Right kidney (tissue), 1 donor: ENCODE measurements around the gene CCER1.

Experiments
- DNase-seq: peaks from one replicate; pipeline ENCODE4 v3.0.0-alpha.2; 2016

CCER1 gene

DNA sequence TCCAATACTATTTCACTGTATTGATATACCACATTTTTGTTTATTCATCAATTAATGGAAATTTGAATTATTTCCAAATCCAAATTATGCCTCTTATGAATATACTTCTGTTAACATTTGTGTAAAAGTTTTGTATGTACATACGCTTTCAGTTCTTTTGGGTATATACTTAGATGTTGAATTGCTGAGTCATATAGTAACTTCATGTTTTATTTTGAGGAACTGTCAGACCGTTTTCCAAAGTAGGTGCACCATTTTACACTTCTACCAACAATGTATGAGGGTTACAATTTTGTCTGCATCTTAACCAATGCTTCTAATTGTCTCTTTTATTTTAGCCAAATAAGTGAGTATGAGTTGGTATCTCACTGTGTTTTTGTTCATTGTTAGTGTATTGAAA is 10.2 kb upstream of the CCER1 start:
- no peak for DNase-seq

DNA sequence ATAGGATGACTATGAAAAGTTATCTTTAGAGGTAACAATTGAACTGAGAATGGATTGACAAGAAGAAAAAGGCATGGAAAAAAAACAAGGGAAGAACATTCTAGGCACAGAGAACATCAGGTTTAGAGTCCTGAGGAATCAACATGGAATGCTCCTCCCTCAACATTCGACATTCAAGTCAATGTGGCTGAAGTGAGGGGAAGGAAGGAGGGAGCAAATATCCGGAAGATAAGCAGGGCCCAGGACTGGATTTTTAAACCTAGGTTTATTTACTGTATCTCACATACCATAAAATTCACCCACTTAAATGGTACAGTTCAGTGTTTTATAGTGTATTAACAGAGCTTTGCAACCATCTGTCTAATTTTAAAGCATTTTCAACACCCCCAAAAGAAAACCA is 9.6 kb upstream of the CCER1 start:
- no peak for DNase-seq

DNA sequence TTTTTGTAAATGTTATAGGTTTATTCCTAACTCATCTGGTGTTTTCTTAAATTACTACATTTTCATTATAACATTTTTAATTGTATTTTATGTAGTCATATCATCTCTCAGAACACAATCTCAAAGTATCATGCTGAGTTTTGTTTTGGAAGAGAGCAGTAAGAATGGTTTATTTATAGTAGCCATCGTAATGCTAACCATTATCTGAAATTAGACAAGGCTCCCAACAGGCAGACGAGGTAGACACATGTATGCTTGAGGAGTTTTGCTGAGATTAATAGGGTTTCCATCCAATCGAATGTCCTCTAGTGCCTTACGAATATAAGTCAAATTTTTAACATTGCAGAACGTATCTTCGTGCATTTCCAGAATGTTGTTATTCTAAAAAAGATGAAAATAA is 9.0 kb upstream of the CCER1 start:
- DNase-seq: no peak

DNA sequence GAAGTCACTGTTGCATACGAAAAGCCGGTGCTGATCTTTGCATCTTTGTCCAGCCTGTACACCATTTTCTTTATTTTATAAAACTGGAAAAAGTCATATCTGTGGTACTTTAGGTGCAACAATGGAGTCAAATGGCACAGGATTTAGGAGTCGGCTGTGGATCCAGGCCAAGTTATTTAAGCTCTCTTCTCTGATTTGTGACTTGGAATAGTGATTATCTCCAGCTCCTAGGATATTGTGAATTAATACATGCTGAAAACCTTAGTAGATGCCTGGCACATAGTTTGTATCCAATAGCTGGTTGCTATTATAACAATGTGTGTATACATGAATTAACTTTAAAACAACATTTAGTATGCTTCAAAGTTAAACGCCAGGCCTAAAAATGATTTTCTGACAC is 6.2 kb upstream of the CCER1 start:
- no peak for DNase-seq

- no peak for DNase-seq
Measured at GRCh38 chr12:90959538-90960139, 4.7 kb upstream of the CCER1 start.

DNA sequence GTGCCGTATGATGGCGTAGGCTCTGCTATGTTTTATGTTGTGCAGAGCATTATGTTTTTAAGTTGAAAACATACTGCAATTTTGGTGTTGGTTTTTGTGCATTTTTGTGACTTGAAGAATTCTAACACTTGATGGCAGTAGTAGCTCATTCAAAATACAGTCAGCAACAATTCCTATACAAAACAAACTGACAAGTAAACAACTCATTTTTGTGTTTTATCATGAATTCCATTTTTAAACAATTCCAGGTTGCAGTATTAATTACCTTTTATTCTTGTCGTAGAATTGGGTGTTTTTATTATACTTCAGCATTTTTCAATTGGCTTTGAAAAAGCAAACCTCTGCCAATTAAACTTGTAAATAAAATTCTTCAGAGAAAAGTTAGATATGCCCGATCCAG is 4.1 kb upstream of the CCER1 start:
- DNase-seq: no peak

DNA sequence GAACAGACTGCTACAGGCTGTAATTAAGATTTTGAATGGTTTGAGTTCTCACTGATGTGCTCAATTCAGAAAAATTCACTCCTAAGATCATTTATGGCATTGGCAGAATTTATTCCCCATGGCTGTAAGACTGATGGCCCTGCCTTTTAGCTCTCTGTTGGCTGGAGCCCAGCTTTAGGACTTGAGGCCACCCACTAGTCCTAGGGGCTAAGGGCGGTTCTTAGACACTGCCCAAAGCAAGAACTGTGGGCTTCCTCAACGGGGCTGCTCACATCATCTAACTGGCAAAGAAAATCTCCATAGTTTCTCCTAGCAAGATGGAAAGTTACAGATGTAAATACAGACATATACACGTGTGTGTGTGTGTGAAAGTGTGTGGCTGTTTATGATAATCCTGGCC is 3.4 kb upstream of the CCER1 start:
- DNase-seq: no peak

DNA sequence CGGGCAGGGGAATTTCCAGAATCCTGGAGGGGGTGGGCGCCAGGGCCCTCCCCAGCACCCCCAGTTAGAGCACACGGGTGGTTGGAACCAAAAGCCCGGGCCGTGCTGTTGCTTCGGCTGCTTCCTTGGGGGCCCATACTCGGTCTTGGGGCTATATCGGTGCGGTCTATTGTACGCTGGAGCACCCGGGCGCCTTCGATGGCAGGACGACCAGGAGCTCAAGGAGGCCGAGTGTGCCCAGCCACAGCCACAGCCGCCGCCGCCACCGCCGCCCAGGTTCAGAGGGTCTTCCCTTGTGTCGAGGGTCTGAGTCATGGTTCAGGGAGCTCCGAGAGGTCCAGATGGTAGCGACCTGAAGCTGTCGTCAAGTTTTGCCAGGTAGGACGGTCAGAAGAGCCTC is 548 bp downstream of the CCER1 start:
- DNase-seq: no peak

DNA sequence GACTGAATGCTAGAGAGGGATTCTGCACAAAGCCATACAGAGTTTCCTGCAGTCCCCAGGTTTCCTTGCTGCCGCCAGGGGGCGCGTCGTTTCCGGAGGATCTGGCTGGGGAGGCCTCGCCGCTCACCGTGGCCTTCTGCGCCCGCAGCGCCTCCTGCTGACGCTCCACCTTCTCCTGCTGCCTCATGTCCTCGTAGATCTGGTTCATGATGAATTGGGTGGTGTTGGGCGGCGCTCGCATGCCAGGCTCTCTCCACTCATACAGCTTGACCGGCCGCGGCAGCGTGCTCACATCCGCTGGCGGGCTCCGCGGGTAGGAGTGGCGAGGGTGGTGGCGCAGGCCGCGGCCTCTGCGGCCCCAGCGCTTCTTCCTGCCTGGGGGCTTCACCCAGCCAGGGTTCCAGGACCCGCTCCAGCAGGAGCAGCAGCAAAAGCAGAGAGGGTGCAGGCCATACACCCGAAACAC is 987 bp downstream of the CCER1 start:
- no peak for DNase-seq

- DNase-seq: no peak
Measured at GRCh38 chr12:90951432-90952105, 3.4 kb downstream of the CCER1 start.

- no peak for DNase-seq
Measured at GRCh38 chr12:90947869-90948268, 7.1 kb downstream of the CCER1 start.

DNA sequence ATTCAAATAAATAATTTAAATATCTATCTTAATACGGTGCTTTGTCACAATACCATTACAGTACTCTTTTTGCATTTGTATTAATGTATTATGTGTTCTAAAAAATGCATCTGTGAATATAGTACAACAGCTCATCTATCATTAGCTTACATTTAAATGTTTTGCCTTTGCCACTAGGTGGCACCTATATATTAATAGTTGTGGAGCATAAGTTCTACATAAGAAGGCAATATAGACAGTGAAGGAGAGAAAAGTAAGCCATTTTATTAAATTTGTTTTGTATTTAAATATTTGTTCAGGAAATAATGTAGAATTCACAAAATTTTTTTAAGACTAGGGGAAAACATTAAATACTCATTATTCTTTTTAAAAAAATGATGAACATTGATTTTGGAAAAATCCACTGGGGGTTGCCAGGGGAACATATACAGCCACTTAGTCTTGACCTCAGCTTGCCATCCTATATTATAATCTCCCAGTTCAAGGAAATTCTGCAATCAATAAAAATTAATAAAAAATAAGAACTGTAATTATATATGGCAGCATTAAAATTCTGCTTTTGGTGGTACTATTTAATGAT is 9.8 kb downstream of the CCER1 start:
- no peak for DNase-seq

- no peak for DNase-seq
Measured at GRCh38 chr12:90943255-90943654, 11.7 kb downstream of the CCER1 start.

GRCh38 chr12:90940872-90941499 is 14.0 kb downstream of the CCER1 start:
- no peak for DNase-seq

- DNase-seq: no peak
Measured at GRCh38 chr12:90939382-90939781, 15.6 kb downstream of the CCER1 start.

GRCh38 chr12:90938451-90938850 is 16.5 kb downstream of the CCER1 start:
- no peak for DNase-seq

GRCh38 chr12:90937651-90938050 is 17.3 kb downstream of the CCER1 start:
- no peak for DNase-seq

DNA sequence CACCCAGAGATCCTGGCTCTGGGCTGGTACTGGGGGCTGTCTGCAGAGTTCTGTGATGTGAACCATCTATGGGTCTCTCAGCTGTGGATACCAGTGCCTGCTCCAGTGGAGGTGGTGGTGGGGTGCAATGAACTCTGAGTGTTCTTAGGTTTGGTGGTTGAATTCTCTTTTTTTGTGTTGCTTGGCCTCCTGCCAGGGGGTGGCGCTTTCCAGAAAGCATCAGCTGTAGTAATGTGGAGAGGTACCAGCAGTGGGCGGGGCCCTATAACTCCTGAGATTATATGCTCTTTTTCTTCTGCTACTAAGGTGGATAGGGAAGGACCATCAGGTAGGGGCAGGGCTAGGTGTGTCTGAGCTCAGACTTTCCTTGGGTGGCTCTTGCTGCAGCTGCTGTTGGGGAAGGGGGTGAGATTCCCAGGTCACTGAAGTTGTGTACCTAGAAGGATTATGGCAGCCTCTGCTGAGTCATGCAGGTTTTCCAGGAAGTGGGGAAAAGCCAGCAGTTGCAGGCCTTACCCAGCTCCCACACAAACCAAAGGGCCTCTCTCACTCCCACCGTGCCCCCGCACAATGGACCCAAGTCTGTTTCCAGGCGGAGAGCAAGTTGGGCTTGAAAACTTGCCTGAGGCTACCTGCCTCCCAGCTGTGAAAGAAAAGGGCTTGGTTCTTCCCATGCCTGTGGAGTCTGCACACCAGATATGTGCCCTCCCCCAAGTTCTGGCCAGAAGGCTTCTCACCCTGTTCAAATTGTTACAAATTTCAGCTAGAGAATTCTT is 18.6 kb downstream of the CCER1 start:
- DNase-seq: no peak

- no peak for DNase-seq
Measured at GRCh38 chr12:90925562-90925961, 29.4 kb downstream of the CCER1 start.

- DNase-seq: no peak
Measured at GRCh38 chr12:90924406-90924805, 30.6 kb downstream of the CCER1 start.

GRCh38 chr12:90922145-90922627 is 32.8 kb downstream of the CCER1 start:
- DNase-seq: no peak

GRCh38 chr12:90921536-90921935 is 33.4 kb downstream of the CCER1 start:
- DNase-seq: no peak

DNA sequence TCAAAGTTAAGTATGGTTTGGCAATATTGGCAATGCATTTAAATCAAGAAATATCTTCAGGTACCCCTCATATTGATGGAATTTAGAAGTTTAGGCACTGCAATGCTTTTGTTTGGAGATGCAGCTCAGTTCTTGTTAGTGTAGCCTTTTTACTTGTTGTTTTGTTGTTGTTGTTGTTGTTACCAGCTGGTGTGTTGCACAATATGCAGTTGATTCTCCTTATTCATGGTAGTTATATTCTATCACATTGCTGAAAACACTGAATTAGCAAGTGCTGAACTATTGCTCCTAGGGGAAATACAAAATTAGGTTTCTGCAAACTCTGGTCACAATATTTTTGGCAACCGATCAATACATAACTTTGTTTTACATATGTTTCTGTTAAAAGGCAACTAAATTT is 34.8 kb downstream of the CCER1 start:
- no peak for DNase-seq
